ENCODE measurements around the gene WWOX.
"Not testable (repeated sequence)": the region's sequence is repeated elsewhere in the genome, so short reads cannot be mapped to it uniquely, and the experiment has no call there.

The WWOX gene

DNA sequence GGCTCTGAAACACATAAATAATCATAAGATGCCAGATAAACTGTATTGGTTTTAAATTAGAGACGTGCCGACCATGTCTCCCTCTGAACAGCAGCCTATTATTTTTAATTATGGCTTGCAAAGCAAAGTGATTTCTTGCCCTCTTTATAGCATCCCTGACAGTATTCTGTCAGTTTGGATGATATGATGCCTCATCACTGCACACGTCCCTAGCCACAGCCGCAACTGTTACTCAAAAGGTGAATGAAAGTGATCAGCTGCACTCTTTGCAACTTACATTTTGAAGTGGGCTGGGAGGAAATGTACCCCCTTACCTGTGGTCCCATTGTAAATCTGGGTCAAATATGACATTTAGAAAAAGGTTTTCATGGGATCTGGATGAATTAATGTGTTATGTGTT lies 1111.2 kb downstream of the WWOX start:
- DNase-seq, result no peak

GRCh38 chr16:79211586-79211985 lies 1112.1 kb downstream of the WWOX start:
- DNase-seq, result peak; percentile 50

DNA sequence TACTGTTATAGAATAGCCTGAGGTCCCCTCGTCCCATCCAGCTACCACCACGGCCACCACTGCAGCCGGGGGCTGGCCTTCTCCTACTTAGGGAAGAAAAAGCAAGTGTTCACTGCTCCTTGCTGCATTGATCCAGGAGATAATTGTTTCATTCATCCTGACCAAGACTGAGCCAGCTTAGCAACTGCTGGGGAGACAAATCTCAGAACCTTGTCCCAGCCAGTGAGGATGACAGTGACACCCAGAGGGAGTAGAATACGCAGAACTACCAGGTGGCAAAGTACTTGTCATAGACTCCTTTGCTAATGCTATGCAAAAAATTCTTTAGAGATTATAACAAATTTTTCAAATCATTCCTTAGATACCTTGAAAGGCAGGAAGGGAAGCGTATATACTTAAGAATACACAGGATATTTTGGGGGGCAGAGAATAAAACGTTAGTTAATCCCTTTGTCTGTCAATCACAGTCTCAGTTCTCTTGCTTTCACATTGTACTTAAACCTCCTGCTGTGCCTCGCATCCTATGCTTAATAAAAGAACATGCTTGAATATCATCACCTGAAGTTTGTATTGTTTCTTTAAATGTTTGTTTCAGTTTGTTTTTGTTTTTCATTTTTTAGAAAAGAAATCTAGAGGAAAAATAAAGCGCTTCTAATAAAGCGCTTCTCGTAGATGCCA lies 1112.8 kb downstream of the WWOX start:
- DNase-seq, result no peak

- DNase-seq, result no peak
Measured at GRCh38 chr16:79213214-79213613, 1113.8 kb downstream of the WWOX start.

- no peak for DNase-seq
Measured at GRCh38 chr16:79215289-79215688, 1115.8 kb downstream of the WWOX start.

GRCh38 chr16:79217375-79218011 lies 1118.0 kb downstream of the WWOX start:
- DNase-seq, result no peak

DNA sequence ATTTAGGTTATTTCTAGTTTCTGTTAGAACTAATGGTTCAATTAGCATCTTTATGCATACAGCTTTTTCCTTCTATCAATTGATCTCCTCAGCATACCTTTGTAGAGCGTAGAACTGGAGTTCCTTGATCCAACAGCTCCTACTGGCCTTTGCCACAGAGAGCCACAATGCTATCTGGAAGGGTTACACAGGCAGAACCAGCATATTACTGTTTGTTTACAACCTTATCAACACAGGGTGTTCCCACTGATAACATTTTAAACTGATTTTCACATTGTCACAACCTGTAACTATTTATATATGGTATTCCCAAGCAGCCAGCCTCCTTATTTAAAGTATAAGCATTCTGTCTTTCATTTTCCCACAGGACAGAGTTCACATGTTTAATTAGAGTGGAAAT lies 1118.9 kb downstream of the WWOX start:
- DNase-seq, result no peak

DNA sequence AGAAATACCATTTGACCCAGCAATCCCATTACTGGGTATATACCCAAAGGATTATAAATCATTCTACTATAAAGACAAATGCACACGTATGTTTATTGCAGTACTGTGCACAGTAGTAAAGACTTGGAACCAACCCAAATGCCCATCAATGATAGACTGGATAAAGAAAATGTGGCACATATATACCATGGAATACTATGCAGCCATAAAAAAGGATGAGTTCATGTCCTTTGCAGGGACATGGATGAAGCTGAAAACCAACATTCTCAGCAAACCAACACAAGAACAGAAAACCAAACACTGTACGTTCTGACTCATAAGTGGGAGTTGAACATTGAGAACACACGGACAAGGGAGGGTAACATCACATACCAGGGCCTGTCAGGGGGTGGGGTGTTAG lies 1126.5 kb downstream of the WWOX start:
- DNase-seq, result not testable (repeated sequence)

- no peak for DNase-seq
Measured at GRCh38 chr16:79229361-79229760, 1129.9 kb downstream of the WWOX start.

- not testable (repeated sequence) for DNase-seq
Measured at GRCh38 chr16:79245700-79246099, 1146.2 kb downstream of the WWOX start.

DNA sequence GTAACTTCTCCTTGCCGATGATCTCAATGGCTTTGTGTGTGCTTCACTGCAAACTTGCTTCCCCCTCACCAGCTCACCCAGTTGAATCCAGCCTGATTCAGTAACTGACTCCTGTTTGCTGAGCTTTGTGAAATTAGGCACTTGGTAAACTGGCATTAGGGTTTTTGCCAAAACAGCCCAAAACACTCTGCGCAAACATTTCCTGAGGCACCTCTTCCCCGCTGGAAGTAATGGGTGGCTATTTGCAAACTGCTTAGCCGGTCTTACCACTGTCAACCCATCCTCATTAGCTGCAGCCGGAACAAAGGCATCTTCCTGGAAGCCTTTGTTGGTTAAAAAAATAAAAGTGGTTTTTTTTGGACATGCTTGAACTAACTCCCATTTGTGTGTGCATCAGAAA lies 1147.9 kb downstream of the WWOX start:
- DNase-seq, result no peak

DNA sequence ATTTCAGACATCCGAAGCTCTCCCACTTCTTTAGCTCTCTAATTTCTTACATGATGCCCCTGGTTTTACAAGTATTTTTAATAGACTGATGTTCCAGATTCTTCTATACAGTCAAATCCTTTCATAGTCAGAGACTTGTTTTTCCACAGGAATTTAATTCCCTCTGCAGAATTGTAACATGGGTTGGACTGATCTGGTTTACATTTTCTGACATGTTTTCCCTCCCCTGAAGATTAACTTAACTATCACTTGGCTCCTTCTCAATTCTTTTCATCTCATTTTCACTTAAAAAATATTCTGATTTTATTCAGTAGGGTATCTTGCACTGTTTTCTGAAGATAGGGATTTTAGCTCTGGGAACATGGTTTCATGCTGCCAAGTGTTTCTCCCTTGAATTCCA lies 1148.9 kb downstream of the WWOX start:
- DNase-seq, result no peak

DNA sequence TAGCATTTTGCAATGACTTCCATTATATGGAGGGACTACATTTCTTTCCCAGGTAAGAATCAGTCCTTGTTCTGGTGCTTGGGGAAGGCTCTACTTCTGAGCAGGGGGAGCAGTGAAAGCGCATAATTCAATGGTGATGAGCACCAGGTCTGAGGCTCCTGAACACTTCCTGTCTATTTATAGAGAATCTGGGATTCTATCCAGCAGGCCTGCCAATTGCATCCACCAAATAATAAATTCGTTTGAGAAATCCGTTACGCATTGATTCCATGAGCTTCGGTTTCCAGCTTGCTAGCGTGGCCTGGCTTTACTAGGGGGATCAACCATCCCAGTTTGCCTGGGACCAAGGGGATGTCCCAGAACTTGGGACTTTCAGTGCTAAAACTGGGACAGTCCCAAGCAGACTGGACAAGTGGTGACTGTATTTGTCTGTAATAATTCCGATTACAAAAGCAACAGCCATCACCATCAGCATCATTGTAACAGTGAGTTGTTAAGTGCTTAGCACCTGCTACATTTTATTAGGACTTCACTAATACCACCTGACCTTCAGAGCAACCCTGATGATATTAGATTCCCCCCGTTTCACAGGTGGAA lies 1151.1 kb downstream of the WWOX start:
- DNase-seq, result peak; percentile 48

- DNase-seq, result no peak
Measured at GRCh38 chr16:79253100-79253631, 1153.7 kb downstream of the WWOX start.

DNA sequence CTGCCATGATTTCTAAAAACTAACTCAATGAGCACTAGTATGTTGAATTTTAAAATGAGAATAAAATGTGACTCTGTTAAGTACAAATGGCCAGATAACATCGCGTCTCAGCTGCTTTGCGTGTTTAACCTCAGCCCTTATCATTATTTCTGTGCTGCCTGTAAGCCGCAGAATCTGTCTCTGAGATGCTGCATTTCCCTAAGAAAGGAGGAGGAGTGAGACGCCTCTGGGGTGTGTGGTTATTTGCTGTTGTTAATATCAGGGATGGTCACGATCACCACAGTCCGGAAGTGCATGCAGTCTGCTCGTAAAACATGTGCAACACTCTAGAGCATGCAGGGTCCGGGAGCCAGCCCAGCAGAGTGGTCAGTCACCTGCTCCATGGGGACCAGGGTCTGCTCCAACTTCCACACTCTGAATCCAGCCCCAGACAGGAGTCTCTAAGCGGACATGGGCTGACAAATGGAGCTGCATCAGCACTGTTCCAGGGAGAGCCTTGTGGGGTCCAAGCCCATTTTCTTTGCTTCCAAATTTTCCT lies 1158.6 kb downstream of the WWOX start:
- DNase-seq, result no peak

DNA sequence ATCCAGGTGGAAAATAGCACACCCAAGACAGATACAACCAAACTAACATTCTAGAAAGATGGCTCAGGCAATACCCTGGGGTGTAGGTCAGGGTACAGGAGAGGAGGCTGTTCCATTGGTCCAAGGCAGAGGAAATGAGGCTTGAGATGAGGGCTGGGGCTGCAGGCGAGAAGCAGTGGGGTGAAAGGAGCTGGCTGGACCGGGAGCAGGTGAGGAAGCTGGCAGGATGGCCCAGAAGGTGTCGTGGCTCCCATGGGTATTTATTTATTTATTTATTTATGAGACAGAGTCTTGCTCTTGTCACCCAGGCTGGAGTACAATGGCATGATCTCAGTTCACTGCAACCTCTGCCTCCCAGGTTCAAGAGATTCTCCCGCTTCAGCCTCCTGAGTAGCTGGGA lies 1161.4 kb downstream of the WWOX start:
- DNase-seq, result not testable (repeated sequence)

GRCh38 chr16:79261481-79261940 lies 1162.1 kb downstream of the WWOX start:
- no peak for DNase-seq

DNA sequence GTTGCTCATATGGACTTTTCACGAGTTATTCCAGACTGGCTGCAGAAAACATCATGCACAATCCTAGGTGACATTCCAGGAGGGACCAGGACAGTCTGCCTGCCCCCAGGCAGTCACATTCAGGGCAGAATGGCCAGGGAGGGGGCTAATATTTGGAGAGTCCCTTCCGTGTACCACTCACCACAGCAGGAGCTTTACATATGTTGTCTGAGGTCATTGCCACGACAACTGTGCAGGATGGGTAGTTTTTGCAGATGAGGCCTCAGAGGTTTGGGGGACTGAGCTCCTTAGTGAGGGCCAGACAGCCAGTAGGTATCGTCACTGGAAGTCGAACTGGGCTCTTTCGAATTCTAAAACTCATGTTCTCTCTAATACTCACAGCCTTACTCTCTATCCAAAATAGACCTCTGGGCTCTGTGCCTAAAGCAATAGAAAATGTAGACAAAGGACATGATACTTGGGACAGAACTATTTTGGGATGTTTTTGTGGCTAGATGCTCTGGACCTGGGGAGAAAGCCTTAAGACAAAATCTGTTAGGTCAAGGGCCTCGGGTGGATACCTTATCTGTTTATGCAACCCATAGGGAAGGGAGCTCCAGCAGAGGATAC lies 1162.6 kb downstream of the WWOX start:
- DNase-seq, result no peak

Measured in femur (tissue), 1 donor.